Activated T-helper 17 cell treated with anti-CD3 and anti-CD28 coated beads, Interleukin-2, amount 50 U/mL, for 72 hours (primary cell): ENCODE data around the gene PDGFC. TPM values are rescaled to one million over a fixed set of nuclear protein-coding genes. Genes with fewer than 3 reads are reported as not detected.

Source experiments
- ATAC-seq: fragments of 150-1000 bp; cut with Tn5 transposase; replicated peaks from 2 replicates; pipeline ENCODE4 v1.10.0; 2021; ENCODE audit warnings: mild to moderate bottlenecking, moderate library complexity
- H3K27ac Mint-ChIP-seq: one replicate; pipeline ENCODE4 v1.8.0; 2022; ENCODE audit warnings: mixed read lengths
- H3K27me3 Mint-ChIP-seq: one replicate; pipeline ENCODE4 v1.8.0; 2022; ENCODE audit warnings: mixed read lengths
- H3K36me3 Mint-ChIP-seq: one replicate; pipeline ENCODE4 v1.8.0; 2022; ENCODE audit warnings: low read depth, mild to moderate bottlenecking, mixed read lengths
- H3K4me1 Mint-ChIP-seq: one replicate; pipeline ENCODE4 v1.8.0; 2022; ENCODE audit warnings: mixed read lengths
- H3K4me3 Mint-ChIP-seq: one replicate; pipeline ENCODE4 v1.8.0; 2022; ENCODE audit warnings: mild to moderate bottlenecking, mixed read lengths
- H3K9me3 Mint-ChIP-seq: one replicate; pipeline ENCODE4 v1.8.0; 2022; ENCODE audit warnings: mixed read lengths
- total RNA-seq, 2 donors: library from RNA; stranded (reverse); gene quantifications; one replicate each; pipeline ENCODE4 v1.2.3, GENCODE V29; 2022

The PDGFC gene
- total RNA-seq, 2 donors from 2014 or later = not detected

GRCh38 chr4:156963419-156963818 is 8.2 kb downstream of the PDGFC start:
- Mint-ChIP-seq H3K4me1 (no peaks in the 10 kb centered on the region), H3K36me3 (no peaks in the 10 kb centered on the region), H3K27ac (no peak overlapping the region), H3K27me3 (peaks cover 11% of the 10 kb centered on the region), H3K4me3 (no peak overlapping the region), H3K9me3 (peaks cover 4% of the 10 kb centered on the region)
- ATAC-seq = no peak

- no peak for ATAC-seq
- Mint-ChIP-seq H3K4me1 (no peaks in the 10 kb centered on the region), H3K4me3 (no peak overlapping the region), H3K27ac (no peak overlapping the region), H3K36me3 (no peaks in the 10 kb centered on the region), H3K27me3 (peaks cover 5% of the 10 kb centered on the region), H3K9me3 (no peaks in the 10 kb centered on the region)
Observed at GRCh38 chr4:156962528-156962974, 9.0 kb downstream of the PDGFC start.

DNA sequence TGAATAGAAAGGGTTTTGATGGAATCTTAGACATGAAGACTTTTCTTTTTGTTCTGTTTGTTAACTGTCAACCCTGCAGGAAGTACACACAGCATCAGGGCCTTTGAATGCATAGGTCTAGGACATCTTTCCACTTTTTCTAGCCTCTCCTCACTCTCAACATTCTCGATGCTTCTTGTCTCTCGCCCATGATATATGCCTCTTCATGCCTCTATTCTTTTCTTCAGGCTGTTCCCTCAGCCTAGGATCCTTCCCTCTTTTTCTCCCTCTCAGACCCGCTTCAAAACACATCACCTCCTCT is 9.6 kb downstream of the PDGFC start:
- Mint-ChIP-seq H3K27ac (no peak overlapping the region), H3K9me3 (peaks cover 4% of the 10 kb centered on the region), H3K4me3 (no peak overlapping the region), H3K36me3 (no peaks in the 10 kb centered on the region), H3K27me3 (no peaks in the 10 kb centered on the region), H3K4me1 (no peaks in the 10 kb centered on the region)
- ATAC-seq = no peak

DNA sequence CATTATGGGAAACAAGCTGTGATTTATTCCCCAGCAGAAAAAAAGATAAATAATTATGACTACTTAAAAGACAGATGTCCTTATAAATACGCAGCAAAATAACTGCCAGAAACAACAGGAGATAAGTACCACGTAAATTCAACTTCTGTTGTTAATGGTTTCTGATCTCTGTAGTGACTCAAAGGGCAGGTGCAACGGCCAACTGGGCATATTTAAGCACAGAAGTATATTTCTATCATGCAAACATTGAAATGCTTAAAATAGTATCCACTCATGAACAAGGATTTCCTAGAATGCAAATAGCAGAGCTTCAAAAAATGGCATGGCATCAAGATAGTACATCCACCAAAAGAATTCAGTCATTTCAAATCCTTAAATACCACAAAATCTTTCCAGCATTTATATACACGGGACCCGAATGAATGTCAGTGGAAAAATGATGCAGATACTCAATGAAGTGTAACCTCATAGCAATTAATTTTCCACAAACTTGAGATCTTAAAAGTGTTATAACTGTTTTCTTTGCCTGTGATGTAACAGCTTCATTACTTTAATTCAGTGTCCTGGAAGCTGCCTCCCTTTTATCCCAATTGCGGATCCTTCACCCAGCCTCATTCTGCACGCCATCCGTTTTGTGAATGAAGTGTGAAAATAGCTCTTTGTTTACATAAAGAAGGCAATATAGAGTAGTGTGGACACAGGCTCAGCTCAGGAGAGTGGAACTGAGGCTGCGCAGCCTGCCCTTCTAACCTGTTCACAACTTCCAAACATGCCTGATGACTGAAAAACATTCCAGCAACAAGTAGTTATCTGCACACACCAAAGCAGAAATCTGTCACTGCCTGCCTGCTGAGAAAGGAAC is 10.2 kb downstream of the PDGFC start:
- H3K27me3 Mint-ChIP-seq = no peaks in the 10 kb centered on the region
- peaks cover 5% of the 10 kb centered on the region for H3K9me3 Mint-ChIP-seq
- H3K4me1 Mint-ChIP-seq = no peaks in the 10 kb centered on the region
- no peak for ATAC-seq
- no peaks in the 10 kb centered on the region for H3K36me3 Mint-ChIP-seq
- H3K27ac Mint-ChIP-seq = no peak overlapping the region
- H3K4me3 Mint-ChIP-seq = no peak overlapping the region

DNA sequence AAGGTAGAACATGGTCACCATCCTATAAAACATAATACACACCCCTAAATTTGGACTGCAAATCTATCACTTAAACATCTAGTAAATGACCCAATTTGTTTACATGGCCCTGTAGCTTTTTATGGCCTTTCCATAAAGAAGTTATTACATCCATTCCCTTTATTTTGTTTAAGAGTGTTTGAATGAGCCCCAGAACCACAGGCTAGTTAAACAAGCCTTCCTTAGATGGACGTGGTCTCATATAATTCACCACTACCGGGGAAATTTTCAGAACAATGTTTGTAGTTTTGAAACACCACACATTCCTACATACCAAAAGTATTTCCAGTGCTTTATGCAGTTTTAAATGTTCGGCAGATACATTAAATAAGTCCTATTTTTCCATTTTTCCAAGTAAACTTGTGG is 12.3 kb downstream of the PDGFC start:
- peaks cover 5% of the 10 kb centered on the region for H3K9me3 Mint-ChIP-seq
- H3K36me3 Mint-ChIP-seq = no peaks in the 10 kb centered on the region
- no peaks in the 10 kb centered on the region for H3K4me1 Mint-ChIP-seq
- H3K27ac Mint-ChIP-seq = no peak overlapping the region
- H3K4me3 Mint-ChIP-seq = no peak overlapping the region
- no peaks in the 10 kb centered on the region for H3K27me3 Mint-ChIP-seq
- ATAC-seq = no peak

DNA sequence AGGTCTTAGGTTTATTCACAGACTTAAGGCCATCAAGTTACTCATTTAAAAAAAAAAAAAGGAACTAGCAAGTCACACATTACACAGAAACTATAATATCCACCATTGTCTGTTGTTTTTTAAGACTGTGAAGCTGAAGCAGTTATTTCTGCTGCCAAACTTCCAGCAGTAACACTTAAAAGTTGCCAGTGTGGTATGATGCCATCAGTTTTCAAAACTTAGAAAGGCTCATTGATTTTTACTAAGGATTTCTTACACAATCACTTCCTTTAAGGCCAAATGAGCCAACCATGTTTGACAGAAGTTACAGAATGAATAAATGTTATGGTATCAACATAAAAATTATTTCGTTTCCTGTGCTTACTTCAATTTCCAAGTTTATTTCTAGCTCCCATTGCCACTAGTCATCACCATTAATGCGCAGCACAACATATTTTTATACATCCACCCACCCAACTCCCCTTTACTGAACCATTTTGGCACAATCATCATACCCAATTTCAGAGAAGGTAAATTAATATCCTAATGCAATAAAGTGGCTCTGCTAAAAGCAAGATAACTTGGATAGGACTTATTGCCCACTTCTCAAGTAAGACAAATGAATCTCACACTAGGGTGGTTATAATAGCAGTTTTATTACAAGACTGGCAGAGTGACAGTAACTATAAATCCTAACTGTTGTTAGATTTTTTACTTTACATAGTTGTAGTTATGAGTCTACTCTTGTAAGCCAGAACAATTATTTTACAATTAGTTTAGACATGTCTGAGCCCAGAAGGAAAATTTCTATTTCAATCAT is 13.1 kb downstream of the PDGFC start:
- Mint-ChIP-seq H3K4me1 (no peaks in the 10 kb centered on the region), H3K4me3 (no peak overlapping the region), H3K36me3 (no peaks in the 10 kb centered on the region), H3K27ac (no peak overlapping the region), H3K9me3 (peaks cover 5% of the 10 kb centered on the region), H3K27me3 (no peaks in the 10 kb centered on the region)
- ATAC-seq = no peak

DNA sequence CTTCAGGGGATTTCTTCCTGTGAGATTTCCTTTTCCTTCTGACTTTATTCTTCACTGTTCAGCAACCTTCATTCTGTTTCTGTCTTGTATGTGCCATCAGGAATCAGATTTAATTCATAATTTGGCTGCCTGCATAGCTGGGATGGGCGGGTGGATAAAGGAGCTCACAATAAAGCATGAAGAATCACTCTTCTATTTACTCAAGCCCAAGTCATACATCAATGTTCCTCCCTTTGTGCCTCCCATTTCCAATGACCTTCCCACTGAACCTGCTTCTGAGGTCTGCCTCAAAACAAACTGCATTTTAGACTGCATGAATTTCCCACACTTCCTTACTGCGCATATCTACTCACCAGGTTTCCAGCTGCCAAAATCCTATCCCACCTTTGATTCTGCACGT is 14.0 kb downstream of the PDGFC start:
- H3K36me3 Mint-ChIP-seq = no peaks in the 10 kb centered on the region

GRCh38 chr4:156956826-156957368 is 14.7 kb downstream of the PDGFC start:
- Mint-ChIP-seq H3K27me3 (no peaks in the 10 kb centered on the region), H3K4me3 (no peak overlapping the region), H3K4me1 (no peaks in the 10 kb centered on the region), H3K9me3 (peaks cover 5% of the 10 kb centered on the region), H3K36me3 (no peaks in the 10 kb centered on the region), H3K27ac (no peak overlapping the region)
- no peak for ATAC-seq

More for the DNA sequence above, 14.0 kb downstream of the PDGFC start:
- peaks cover 5% of the 10 kb centered on the region for H3K9me3 Mint-ChIP-seq
- no peak for ATAC-seq
- H3K27ac Mint-ChIP-seq = no peak overlapping the region
- no peak overlapping the region for H3K4me3 Mint-ChIP-seq
- no peaks in the 10 kb centered on the region for H3K4me1 Mint-ChIP-seq
- no peaks in the 10 kb centered on the region for H3K27me3 Mint-ChIP-seq

DNA sequence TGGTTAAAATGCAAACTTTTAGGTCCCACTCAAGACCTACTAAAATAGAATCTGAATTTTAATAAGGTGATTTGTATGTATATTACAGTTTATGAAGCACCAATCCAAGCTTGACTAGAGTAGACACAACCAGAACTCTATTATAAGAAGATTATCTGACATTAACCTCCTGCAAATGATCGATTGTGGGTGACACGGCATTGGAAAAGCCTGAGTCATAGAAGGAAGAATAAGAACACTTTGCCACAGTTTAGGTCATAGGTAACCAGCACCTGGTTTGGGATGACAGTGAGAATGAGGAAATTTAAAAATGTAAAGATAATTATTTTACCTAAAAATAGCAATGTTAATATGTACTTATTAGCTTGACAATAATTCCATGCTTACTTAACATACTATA is 15.2 kb downstream of the PDGFC start:
- no peak overlapping the region for H3K27ac Mint-ChIP-seq
- peaks cover 5% of the 10 kb centered on the region for H3K9me3 Mint-ChIP-seq
- H3K36me3 Mint-ChIP-seq = no peaks in the 10 kb centered on the region
- ATAC-seq = no peak
- H3K4me3 Mint-ChIP-seq = no peak overlapping the region
- no peaks in the 10 kb centered on the region for H3K4me1 Mint-ChIP-seq
- H3K27me3 Mint-ChIP-seq = no peaks in the 10 kb centered on the region

DNA sequence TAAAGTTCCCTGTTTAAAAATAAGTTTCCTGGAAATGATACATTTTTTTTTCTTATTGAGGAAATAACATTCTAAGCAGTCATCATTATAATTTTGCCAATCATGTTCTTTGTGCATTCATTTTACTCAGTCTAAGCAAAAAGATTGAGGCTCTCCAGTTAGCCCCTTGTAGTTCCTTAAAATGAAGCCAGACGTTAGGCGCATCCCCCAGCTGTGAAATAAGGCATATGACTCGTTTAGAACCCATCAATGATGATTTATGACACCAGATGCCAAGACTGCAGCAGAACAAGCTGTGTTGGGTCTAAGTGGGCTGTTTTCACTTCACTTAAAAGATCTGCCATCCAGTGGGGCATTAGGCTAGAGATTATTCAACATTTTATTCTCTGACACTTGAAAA is 17.0 kb downstream of the PDGFC start:
- Mint-ChIP-seq H3K27me3 (no peaks in the 10 kb centered on the region), H3K4me1 (no peaks in the 10 kb centered on the region), H3K9me3 (peaks cover 5% of the 10 kb centered on the region), H3K4me3 (no peak overlapping the region), H3K36me3 (no peaks in the 10 kb centered on the region), H3K27ac (no peak overlapping the region)
- ATAC-seq = no peak

DNA sequence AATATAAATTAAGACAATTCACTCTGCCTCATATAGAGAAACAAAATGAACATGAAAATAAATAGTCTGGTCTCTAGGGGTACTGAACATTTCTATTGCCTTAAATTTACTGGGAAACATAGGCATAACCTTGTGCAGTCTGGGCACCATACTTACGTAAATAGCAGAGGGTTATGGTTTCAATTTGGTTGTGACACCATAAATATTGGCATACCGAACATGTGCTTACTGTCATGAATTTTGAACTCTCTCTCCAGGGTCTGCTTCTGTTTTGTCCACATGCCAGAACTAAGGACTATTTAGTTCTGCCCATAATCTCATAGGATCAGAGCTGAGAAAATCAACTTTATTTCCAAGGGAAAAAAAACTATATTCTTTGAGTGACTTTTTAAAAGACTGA is 17.6 kb downstream of the PDGFC start:
- Mint-ChIP-seq H3K36me3 (no peaks in the 10 kb centered on the region), H3K27ac (no peak overlapping the region), H3K4me1 (no peaks in the 10 kb centered on the region), H3K27me3 (no peaks in the 10 kb centered on the region), H3K9me3 (peaks cover 5% of the 10 kb centered on the region), H3K4me3 (no peak overlapping the region)
- ATAC-seq = no peak

DNA sequence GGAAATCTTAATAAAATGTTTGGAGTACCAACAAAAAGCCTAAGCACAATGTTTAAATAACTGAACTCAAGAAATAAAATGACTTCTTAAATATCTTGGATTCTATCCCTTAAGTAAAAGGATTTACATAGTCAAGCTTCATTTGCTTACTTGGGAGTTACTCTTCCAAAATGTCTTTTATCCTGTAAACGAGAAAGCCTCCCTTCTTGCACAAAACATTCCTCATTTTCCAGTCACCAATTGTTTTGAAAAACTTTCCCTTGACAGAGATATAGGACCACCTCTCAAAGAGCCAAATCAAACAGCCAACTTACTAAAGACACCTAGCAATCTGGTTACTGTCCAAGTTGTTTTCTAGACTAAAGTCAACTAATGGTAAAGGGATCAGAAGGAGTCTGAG is 18.6 kb downstream of the PDGFC start:
- H3K4me3 Mint-ChIP-seq = no peak overlapping the region
- H3K27ac Mint-ChIP-seq = no peak overlapping the region
- H3K36me3 Mint-ChIP-seq = no peaks in the 10 kb centered on the region
- H3K4me1 Mint-ChIP-seq = no peaks in the 10 kb centered on the region
- peaks cover 5% of the 10 kb centered on the region for H3K9me3 Mint-ChIP-seq
- no peaks in the 10 kb centered on the region for H3K27me3 Mint-ChIP-seq
- ATAC-seq = no peak

DNA sequence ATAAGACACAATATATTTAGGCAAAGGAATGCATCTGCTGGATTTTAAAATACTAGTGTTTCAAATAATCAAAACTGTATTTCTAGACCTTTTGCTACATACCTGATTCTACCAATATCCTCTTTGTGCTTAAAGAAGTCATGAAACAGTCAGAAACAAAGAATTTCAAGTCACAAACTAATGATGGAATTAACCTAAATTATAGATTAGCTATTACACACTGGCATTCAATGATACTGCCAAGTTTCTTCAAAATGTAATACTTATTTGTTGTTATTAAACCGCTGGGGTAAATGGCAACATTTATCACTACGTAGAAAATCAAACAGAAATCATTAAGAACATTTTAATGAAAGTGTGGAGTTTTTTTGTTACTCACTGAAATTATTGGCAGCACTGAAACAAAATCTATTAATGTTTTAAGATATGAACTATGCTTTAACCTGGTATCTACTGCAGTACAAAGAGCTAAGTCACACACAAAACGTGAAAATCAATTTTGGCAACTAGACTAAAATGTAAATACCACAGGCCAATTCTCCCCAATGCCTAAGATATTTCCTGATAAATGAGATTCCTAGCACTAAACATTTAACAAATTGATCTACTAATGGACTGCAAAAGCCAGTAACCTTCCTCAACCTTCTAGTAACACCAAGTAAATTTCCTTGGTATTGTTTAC is 19.4 kb downstream of the PDGFC start:
- H3K36me3 Mint-ChIP-seq = no peaks in the 10 kb centered on the region
- no peak for ATAC-seq
- no peaks in the 10 kb centered on the region for H3K27me3 Mint-ChIP-seq
- no peaks in the 10 kb centered on the region for H3K4me1 Mint-ChIP-seq
- H3K4me3 Mint-ChIP-seq = no peak overlapping the region
- peaks cover 3% of the 10 kb centered on the region for H3K9me3 Mint-ChIP-seq
- no peak overlapping the region for H3K27ac Mint-ChIP-seq

DNA sequence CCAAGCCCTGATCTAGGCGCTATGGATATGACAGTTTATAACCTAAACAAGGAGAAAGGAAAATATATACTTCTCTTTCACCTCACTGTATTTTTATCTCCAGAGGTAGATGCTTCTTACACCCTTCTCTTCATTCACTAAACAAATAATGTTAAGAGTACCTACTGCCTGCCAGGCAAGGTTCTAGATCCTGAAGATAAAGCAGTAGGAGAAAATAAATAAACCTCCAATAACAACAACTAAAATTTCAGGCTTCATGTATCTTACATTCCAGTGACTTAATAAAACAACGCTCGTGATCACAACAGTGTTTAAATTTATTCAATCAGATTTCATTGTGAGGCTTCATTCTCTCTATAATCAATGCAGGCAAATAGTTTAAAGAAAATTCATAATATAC is 20.7 kb downstream of the PDGFC start:
- H3K36me3 Mint-ChIP-seq = no peaks in the 10 kb centered on the region
- ATAC-seq = no peak
- no peak overlapping the region for H3K27ac Mint-ChIP-seq
- no peaks in the 10 kb centered on the region for H3K9me3 Mint-ChIP-seq
- no peaks in the 10 kb centered on the region for H3K27me3 Mint-ChIP-seq
- no peak overlapping the region for H3K4me3 Mint-ChIP-seq
- H3K4me1 Mint-ChIP-seq = no peaks in the 10 kb centered on the region
